ENCODE measurements around the gene RFC2. TPM values are rescaled to one million over a fixed set of nuclear protein-coding genes. Genes with fewer than 3 reads are reported as not detected.

The RFC2 gene
- total and polyA plus RNA-seq, 10 of the 15 experiments (the other 5 are each of a cell fraction or from before 2014, with no cell fraction given), result 25.8 to 145 (median 90.9) TPM

DNA sequence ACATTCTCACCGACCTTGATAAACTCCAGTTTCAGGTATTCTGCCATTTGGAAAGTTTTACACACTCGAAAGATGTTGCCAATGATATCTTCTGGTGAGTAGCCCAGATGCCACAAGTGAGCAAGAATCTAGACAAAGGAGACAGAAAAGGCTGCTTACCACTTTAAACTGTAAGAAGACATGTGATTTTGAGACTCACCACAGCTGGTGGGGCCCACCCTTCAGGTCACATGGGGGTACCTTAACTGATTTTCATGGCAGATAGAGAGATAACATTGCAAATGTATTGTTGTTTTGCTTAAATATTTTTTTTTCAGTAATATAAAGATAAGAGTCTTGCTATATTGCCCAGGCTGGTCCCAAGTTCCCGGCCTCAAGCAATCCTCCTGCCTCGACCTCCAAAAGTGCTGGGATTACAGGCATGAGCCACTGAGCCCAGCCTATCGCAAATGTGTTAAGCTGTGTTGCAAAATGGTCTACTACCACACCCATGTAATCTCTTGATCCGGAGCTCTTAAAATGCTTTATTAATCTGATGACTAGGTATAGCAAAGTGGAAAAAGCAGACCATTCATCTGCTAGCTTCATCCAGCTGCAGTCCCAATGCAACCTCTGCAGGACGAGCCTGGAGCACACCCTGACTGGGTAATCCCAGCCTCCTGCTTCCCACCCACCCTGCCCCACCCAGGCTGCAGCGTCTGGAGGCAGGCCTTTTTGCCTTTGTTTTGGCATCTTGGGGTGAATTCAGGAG is 18.5 kb downstream of the RFC2 start:
- in situ Hi-C loops (cut with MboI) (no loop called here), intact Hi-C loops (cut with micrococcal nuclease; ENCODE audit: unreplicated experiment) (no loop called here)
- ChIA-PET POLR2A (interaction anchor here (1.0 to 1.2 kb wide), 2 partner anchors 15 to 25 kb away, joined by 4 read pairs; no protein-coding TSS in a partner anchor), CTCF (interaction anchor here (1.1 kb wide), 1 partner anchor 165 kb away, joined by 5 read pairs; no protein-coding TSS in a partner anchor), RAD21 (ENCODE audit: unreplicated experiment) (no interaction called here), SMC1A (ENCODE audit: uncharacterized antibody, unreplicated experiment) (interaction anchor here (1.1 to 2.4 kb wide), 3 partner anchors 17 to 29 kb away, joined by 4 to 7 read pairs (median 4); no protein-coding TSS in a partner anchor)
- H3K9ac ChIP-seq (ENCODE audit: control insufficient read depth, insufficient read depth, low read length), result no peak overlapping the region
- peaks cover 13% of the 10 kb centered on the region for H3K4me1 ChIP-seq (ENCODE audit: control insufficient read depth, insufficient read depth, low read length)
- H3K27me3 ChIP-seq (replicated peaks in 1 of 2; ENCODE audit: control insufficient read depth in 2 of 2, insufficient read depth in 2 of 2, low read length in 1 of 2), result no peaks in the 10 kb centered on the region
- TF ChIP-seq, protein P1, sequence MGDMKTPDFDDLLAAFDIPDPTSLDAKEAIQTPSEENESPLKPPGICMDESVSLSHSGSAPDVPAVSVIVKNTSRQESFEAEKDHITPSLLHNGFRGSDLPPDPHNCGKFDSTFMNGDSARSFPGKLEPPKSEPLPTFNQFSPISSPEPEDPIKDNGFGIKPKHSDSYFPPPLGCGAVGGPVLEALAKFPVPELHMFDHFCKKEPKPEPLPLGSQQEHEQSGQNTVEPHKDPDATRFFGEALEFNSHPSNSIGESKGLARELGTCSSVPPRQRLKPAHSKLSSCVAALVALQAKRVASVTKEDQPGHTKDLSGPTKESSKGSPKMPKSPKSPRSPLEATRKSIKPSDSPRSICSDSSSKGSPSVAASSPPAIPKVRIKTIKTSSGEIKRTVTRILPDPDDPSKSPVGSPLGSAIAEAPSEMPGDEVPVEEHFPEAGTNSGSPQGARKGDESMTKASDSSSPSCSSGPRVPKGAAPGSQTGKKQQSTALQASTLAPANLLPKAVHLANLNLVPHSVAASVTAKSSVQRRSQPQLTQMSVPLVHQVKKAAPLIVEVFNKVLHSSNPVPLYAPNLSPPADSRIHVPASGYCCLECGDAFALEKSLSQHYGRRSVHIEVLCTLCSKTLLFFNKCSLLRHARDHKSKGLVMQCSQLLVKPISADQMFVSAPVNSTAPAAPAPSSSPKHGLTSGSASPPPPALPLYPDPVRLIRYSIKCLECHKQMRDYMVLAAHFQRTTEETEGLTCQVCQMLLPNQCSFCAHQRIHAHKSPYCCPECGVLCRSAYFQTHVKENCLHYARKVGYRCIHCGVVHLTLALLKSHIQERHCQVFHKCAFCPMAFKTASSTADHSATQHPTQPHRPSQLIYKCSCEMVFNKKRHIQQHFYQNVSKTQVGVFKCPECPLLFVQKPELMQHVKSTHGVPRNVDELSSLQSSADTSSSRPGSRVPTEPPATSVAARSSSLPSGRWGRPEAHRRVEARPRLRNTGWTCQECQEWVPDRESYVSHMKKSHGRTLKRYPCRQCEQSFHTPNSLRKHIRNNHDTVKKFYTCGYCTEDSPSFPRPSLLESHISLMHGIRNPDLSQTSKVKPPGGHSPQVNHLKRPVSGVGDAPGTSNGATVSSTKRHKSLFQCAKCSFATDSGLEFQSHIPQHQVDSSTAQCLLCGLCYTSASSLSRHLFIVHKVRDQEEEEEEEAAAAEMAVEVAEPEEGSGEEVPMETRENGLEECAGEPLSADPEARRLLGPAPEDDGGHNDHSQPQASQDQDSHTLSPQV (IDR thresholded peaks at IDR 0.05), result no peak
- TF ChIP-seq RBBP5 (conservative IDR thresholded peaks at IDR 0.05), result no peak
- no peaks in the 10 kb centered on the region; the same call in 1 of the 2 replicates for H3K79me2 ChIP-seq (ENCODE audit: control insufficient read depth, insufficient read depth, low read length)
- 92% methylated on average over 8 of the region's 8 CpGs for WGBS (ENCODE audit: insufficient coverage, insufficient replicate concordance, low lambda C conversion rate, missing lambda C conversion rate)
- DNase-seq (ENCODE audit: low read depth, low spot score) (no peak), FAIRE-seq (no peak), ATAC-seq (no peak)
- BruUV-seq (replicated peaks), result no TSS peak
- H2AFZ ChIP-seq (ENCODE audit: control insufficient read depth, low read depth, low read length), result no peak overlapping the region
- H3K27ac ChIP-seq (ENCODE audit: control insufficient read depth, insufficient read depth), result no peak overlapping the region
- no peak overlapping the region for H3K4me3 ChIP-seq
- no peaks in the 10 kb centered on the region for H4K20me1 ChIP-seq (ENCODE audit: control insufficient read depth, insufficient read depth)
- H3K36me3 ChIP-seq (ENCODE audit: control insufficient read depth in 2 of 2, insufficient read depth in 2 of 2, low read length in 1 of 2), result peaks cover 36 to 42% of the 10 kb centered on the region in 2 experiments
- no peak overlapping the region for H3K4me2 ChIP-seq (ENCODE audit: control insufficient read depth, insufficient read depth)
- H3K9me3 ChIP-seq (replicated peaks; ENCODE audit: control insufficient read depth, insufficient read depth, low read length), result no peaks in the 10 kb centered on the region
